ENCODE results near the gene BCKDHA. TPM values are rescaled to one million over a fixed set of nuclear protein-coding genes. Genes with fewer than 3 reads are reported as not detected.

The BCKDHA gene
- total RNA-seq, 1 experiment from 2014 or later: 17.7 TPM

DNA sequence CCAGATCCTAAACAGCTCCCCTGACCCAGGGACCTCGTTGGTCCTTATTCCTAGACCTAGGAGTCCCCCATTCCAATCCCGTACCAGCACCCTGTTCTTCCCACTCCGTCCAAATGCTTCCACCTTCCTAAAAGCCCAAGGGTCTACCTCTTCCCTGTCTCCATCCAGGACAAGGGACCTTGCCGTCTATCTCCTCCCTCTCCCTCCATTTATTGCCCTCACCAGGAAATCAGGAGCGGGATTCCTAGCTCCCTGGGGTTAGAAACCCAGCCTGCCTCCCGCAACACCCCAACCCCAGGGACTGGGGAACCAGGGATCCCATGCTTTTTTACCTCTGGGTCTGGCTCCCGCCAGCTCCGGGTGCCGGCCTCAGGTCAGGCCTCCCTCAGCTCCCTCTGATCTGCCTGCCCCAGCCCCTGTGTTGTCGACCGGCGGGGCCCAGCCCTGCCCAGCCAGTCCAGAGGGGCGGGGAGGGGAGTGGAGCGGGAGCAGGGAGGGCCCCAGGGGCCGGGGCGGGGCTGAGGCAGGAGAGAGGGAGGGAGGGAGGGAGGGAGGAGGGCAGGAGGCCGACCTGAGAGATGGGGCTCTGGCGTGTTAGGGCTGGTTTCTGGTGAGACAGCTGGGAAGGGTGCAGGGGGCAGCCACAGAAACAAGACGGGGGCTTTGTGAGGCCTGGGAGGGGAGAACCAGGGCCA lies 29.5 kb downstream of the BCKDHA start, which contains the start of gene B3GNT8:
Gene B3GNT8 (minus strand): TSS at position 423 of the 695 bp plus-strand sequence. CDS start 596 bp downstream, outside the sequence.
- POLR2A ChIA-PET: no interaction called here
- H4K20me1 ChIP-seq (ENCODE audit: insufficient read depth): no peaks in the 10 kb centered on the region
- no peaks in the 10 kb centered on the region for H3K79me2 ChIP-seq (ENCODE audit: insufficient read depth, low read length)
- CTCF ChIA-PET: no interaction called here
- intact Hi-C loops (cut with micrococcal nuclease): no loop called here
- DNase-seq (ENCODE audit: low read depth, low spot score): no peak
- H3K9me3 ChIP-seq (ENCODE audit: control insufficient read depth in 1 of 2, insufficient read depth in 1 of 2, low read depth in 1 of 2, low read length in 2 of 2): no peaks in the 10 kb centered on the region
- H3K9me2 ChIP-seq (ENCODE audit: insufficient read depth): no peaks in the 10 kb centered on the region
- H3K36me3 ChIP-seq (ENCODE audit: control insufficient read depth in 1 of 2, insufficient read depth in 2 of 2, low read length in 2 of 2): peaks cover 0 to 6% of the 10 kb centered on the region in 2 experiments; a peak in 2 of 4 replicates
- peaks cover 0 to 5% of the 10 kb centered on the region in 2 experiments; a peak in 2 of 4 replicates for H3K4me1 ChIP-seq (ENCODE audit: control insufficient read depth in 1 of 2, insufficient read depth in 2 of 2, low read length in 2 of 2)
- no peaks in the 10 kb centered on the region for H3K27me3 ChIP-seq (ENCODE audit: insufficient read depth, low read length)
- H3K4me3 ChIP-seq (replicated peaks in 1 of 2; ENCODE audit: low read depth in 1 of 2, low read length in 2 of 2): no peak within 1 kb of the TSS
- no TSS peak for BruUV-seq (replicated peaks)
- H3K4me2 ChIP-seq (ENCODE audit: low read length): no peak within 1 kb of the TSS
- no peak within 1 kb of the TSS for H3K9ac ChIP-seq (ENCODE audit: low read length)
- TF ChIP-seq POLR2AphosphoS5 (IDR thresholded peaks at IDR 0.05; ENCODE audit: low read depth, low read length) (no peak), TCF7L2 (IDR thresholded peaks at IDR 0.05; ENCODE audit: borderline replicate concordance, extremely low read depth, insufficient read depth, insufficient read length) (no peak), YY1 (IDR thresholded peaks at IDR 0.05; ENCODE audit: extremely low read depth, insufficient replicate concordance, low read depth, low read length) (no peak), ZFX (IDR thresholded peaks at IDR 0.05) (no peak), SP1 (IDR thresholded peaks at IDR 0.05; ENCODE audit: low read depth) (no peak), JUND (IDR thresholded peaks at IDR 0.05) (no peak), SIN3A (IDR thresholded peaks at IDR 0.05; ENCODE audit: low read depth) (no peak), EZH2 (IDR thresholded peaks at IDR 0.05) (no peak), POLR2A (IDR thresholded peaks at IDR 0.05; ENCODE audit: borderline replicate concordance, extremely low read depth, insufficient read depth, insufficient read length) (no peak)
- TF ChIP-seq, protein P1, sequence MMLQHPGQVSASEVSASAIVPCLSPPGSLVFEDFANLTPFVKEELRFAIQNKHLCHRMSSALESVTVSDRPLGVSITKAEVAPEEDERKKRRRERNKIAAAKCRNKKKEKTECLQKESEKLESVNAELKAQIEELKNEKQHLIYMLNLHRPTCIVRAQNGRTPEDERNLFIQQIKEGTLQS (IDR thresholded peaks at IDR 0.05): no peak
- TF ChIP-seq, protein P2, sequence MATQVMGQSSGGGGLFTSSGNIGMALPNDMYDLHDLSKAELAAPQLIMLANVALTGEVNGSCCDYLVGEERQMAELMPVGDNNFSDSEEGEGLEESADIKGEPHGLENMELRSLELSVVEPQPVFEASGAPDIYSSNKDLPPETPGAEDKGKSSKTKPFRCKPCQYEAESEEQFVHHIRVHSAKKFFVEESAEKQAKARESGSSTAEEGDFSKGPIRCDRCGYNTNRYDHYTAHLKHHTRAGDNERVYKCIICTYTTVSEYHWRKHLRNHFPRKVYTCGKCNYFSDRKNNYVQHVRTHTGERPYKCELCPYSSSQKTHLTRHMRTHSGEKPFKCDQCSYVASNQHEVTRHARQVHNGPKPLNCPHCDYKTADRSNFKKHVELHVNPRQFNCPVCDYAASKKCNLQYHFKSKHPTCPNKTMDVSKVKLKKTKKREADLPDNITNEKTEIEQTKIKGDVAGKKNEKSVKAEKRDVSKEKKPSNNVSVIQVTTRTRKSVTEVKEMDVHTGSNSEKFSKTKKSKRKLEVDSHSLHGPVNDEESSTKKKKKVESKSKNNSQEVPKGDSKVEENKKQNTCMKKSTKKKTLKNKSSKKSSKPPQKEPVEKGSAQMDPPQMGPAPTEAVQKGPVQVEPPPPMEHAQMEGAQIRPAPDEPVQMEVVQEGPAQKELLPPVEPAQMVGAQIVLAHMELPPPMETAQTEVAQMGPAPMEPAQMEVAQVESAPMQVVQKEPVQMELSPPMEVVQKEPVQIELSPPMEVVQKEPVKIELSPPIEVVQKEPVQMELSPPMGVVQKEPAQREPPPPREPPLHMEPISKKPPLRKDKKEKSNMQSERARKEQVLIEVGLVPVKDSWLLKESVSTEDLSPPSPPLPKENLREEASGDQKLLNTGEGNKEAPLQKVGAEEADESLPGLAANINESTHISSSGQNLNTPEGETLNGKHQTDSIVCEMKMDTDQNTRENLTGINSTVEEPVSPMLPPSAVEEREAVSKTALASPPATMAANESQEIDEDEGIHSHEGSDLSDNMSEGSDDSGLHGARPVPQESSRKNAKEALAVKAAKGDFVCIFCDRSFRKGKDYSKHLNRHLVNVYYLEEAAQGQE (IDR thresholded peaks at IDR 0.05; ENCODE audit: low read depth): no peak
- TF ChIP-seq, protein P3, sequence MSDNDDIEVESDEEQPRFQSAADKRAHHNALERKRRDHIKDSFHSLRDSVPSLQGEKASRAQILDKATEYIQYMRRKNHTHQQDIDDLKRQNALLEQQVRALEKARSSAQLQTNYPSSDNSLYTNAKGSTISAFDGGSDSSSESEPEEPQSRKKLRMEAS (IDR thresholded peaks at IDR 0.05): no peak
- no peak within 1 kb of the TSS for H2AFZ ChIP-seq (ENCODE audit: low read depth, low read length, poor library complexity, severe bottlenecking)
- H3K27ac ChIP-seq (ENCODE audit: low read depth, low read length): no peak within 1 kb of the TSS
- ATAC-seq: peak; percentile 68
- RAD21 ChIA-PET (ENCODE audit: low non-redundant PET in 1 of 2, low total read pairs in 2 of 2, uncharacterized antibody in 2 of 2, unreplicated experiment in 2 of 2): no interaction called here

Data from HCT116 (cell line).